Measurements from ENCODE around the gene CAB39.

CAB39 gene

GRCh38 chr2:230691005-230691647 lies 21.5 kb upstream of the CAB39 start:
- Histone ChIP-seq H4K20me1 (ENCODE audit: insufficient read depth, low read length) (no peaks in the 10 kb centered on the region), H3K9me3 (ENCODE audit: insufficient read depth, low read length, severe bottlenecking) (no peaks in the 10 kb centered on the region), H3K27me3 (ENCODE audit: insufficient read depth, low read length, poor library complexity) (no peaks in the 10 kb centered on the region), H2AFZ (ENCODE audit: low read depth, low read length) (no peak overlapping the region), H3K36me3 (ENCODE audit: insufficient read depth, low read length) (no peaks in the 10 kb centered on the region), H3K4me2 (ENCODE audit: insufficient read depth, low read length) (no peak overlapping the region), H3K27ac (ENCODE audit: low read length) (no peak overlapping the region), H3K4me3 (ENCODE audit: low read depth in 1 of 2, low read length in 2 of 2) (no peak overlapping the region), H3K9ac (ENCODE audit: low read depth, low read length) (no peak overlapping the region), H3K79me2 (ENCODE audit: insufficient read depth, low read length) (no peaks in the 10 kb centered on the region), H3K4me1 (ENCODE audit: insufficient read depth, low read length) (no peaks in the 10 kb centered on the region)
- TF ChIP-seq, protein P1, sequence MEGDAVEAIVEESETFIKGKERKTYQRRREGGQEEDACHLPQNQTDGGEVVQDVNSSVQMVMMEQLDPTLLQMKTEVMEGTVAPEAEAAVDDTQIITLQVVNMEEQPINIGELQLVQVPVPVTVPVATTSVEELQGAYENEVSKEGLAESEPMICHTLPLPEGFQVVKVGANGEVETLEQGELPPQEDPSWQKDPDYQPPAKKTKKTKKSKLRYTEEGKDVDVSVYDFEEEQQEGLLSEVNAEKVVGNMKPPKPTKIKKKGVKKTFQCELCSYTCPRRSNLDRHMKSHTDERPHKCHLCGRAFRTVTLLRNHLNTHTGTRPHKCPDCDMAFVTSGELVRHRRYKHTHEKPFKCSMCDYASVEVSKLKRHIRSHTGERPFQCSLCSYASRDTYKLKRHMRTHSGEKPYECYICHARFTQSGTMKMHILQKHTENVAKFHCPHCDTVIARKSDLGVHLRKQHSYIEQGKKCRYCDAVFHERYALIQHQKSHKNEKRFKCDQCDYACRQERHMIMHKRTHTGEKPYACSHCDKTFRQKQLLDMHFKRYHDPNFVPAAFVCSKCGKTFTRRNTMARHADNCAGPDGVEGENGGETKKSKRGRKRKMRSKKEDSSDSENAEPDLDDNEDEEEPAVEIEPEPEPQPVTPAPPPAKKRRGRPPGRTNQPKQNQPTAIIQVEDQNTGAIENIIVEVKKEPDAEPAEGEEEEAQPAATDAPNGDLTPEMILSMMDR (IDR thresholded peaks at IDR 0.05; ENCODE audit: borderline replicate concordance, extremely low read depth, low read length, poor library complexity, severe bottlenecking), result no peak
- TF ChIP-seq EZH2 (IDR thresholded peaks at IDR 0.05; ENCODE audit: borderline replicate concordance, low read depth, low read length, severe bottlenecking), result no peak
- DNase-seq (no peak), ATAC-seq (ENCODE audit: insufficient read depth, low read depth) (no peak)

DNA sequence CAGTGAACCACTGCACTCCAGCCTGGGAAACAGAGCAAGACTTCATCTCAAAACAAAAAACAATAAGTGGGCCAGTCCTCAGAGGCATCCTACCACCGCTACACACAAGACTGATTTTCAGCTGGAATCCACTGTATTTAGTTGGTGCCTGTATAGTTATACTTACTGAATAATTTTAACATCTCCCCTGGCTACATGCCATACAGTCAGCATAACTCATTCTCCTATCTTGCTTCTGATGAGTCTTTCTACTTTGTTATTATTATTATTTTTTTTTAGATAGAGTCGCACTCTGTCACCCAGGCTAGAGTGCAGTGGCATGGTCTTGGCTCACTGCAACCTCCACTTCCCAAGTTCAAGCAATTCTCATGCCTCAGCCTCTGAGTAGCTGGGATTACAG lies 19.9 kb upstream of the CAB39 start:
- Histone ChIP-seq H3K9me3 (ENCODE audit: insufficient read depth, low read length, severe bottlenecking) (no peaks in the 10 kb centered on the region), H3K36me3 (ENCODE audit: insufficient read depth, low read length) (no peaks in the 10 kb centered on the region), H3K4me2 (ENCODE audit: insufficient read depth, low read length) (no peak overlapping the region), H4K20me1 (ENCODE audit: insufficient read depth, low read length) (no peaks in the 10 kb centered on the region), H3K79me2 (ENCODE audit: insufficient read depth, low read length) (no peaks in the 10 kb centered on the region), H3K27ac (ENCODE audit: low read length) (no peak overlapping the region), H3K27me3 (ENCODE audit: insufficient read depth, low read length, poor library complexity) (no peaks in the 10 kb centered on the region), H3K9ac (ENCODE audit: low read depth, low read length) (no peak overlapping the region), H2AFZ (ENCODE audit: low read depth, low read length) (no peak overlapping the region), H3K4me3 (ENCODE audit: low read depth in 1 of 2, low read length in 2 of 2) (no peak overlapping the region), H3K4me1 (ENCODE audit: insufficient read depth, low read length) (no peaks in the 10 kb centered on the region)
- no peak for DNase-seq
- ATAC-seq (ENCODE audit: insufficient read depth, low read depth), result no peak
- TF ChIP-seq EZH2 (IDR thresholded peaks at IDR 0.05; ENCODE audit: borderline replicate concordance, low read depth, low read length, severe bottlenecking), result no peak
- TF ChIP-seq, protein P1 (IDR thresholded peaks at IDR 0.05; ENCODE audit: borderline replicate concordance, extremely low read depth, low read length, poor library complexity, severe bottlenecking), result no peak

DNA sequence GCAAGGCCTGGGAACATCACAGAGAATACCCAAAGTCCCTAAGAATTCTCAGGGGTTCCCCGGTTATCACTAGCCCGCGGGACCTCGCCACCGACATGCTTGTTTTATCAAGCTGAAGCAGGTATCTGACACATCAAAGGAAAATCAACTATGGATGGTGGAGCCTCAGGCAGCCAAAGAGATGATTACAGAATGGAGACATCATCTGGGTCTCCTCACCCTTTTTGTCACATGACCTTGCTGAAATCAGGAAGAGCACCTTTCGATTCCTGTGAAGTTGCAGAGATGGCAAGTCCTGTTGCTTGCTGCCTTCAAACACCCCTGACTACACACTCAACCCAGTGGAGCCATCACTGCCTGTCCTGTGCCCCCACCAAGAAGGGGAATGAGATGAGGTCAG lies 19.2 kb upstream of the CAB39 start:
- no peak overlapping the region for H2AFZ ChIP-seq (ENCODE audit: low read depth, low read length)
- H3K27me3 ChIP-seq (ENCODE audit: insufficient read depth, low read length, poor library complexity), result no peaks in the 10 kb centered on the region
- no peaks in the 10 kb centered on the region for H4K20me1 ChIP-seq (ENCODE audit: insufficient read depth, low read length)
- no peaks in the 10 kb centered on the region for H3K79me2 ChIP-seq (ENCODE audit: insufficient read depth, low read length)
- TF ChIP-seq, protein P1 (IDR thresholded peaks at IDR 0.05; ENCODE audit: borderline replicate concordance, extremely low read depth, low read length, poor library complexity, severe bottlenecking), result no peak
- TF ChIP-seq EZH2 (IDR thresholded peaks at IDR 0.05; ENCODE audit: borderline replicate concordance, low read depth, low read length, severe bottlenecking), result no peak
- H3K36me3 ChIP-seq (ENCODE audit: insufficient read depth, low read length), result no peaks in the 10 kb centered on the region
- no peak overlapping the region for H3K27ac ChIP-seq (ENCODE audit: low read length)
- DNase-seq (no peak), ATAC-seq (ENCODE audit: insufficient read depth, low read depth) (no peak)
- H3K9me3 ChIP-seq (ENCODE audit: insufficient read depth, low read length, severe bottlenecking), result no peaks in the 10 kb centered on the region
- H3K4me1 ChIP-seq (ENCODE audit: insufficient read depth, low read length), result no peaks in the 10 kb centered on the region
- no peak overlapping the region for H3K4me3 ChIP-seq (ENCODE audit: low read depth in 1 of 2, low read length in 2 of 2)
- no peak overlapping the region for H3K9ac ChIP-seq (ENCODE audit: low read depth, low read length)
- H3K4me2 ChIP-seq (ENCODE audit: insufficient read depth, low read length), result no peak overlapping the region
